Activated CD8-positive, alpha-beta T cell treated with anti-CD3 and anti-CD28 coated beads for 36 hours (primary cell): ENCODE results near the gene RAB12. TPM values are rescaled to one million over a fixed set of nuclear protein-coding genes. Genes with fewer than 3 reads are reported as not detected.

Source experiments
- ATAC-seq: fragments of 200-7000 bp; cut with Tn5 transposase; one replicate; pipeline ENCODE4 v1.10.0; 2021; ENCODE audit warnings: mild to moderate bottlenecking, moderate library complexity
- CTCF ChIA-PET: fragments of 350-600 bp; sonication (Branson Sonifier 250); formaldehyde crosslinking; loops from one replicate; lab custom pipeline; 2021; ENCODE audit warnings: antibody characterized with exemption; lab: Charles Lee
- POLR2A ChIA-PET: fragments of 350-600 bp; sonication (Branson Sonifier 250); formaldehyde crosslinking; loops from one replicate; lab custom pipeline; 2021; ENCODE audit warnings: antibody characterized with exemption; lab: Charles Lee
- DNase-seq: peaks from one replicate; pipeline ENCODE4 v3.0.0-alpha.2; 2020
- H3K27ac Mint-ChIP-seq: one replicate; pipeline ENCODE4 v1.8.0; 2021; ENCODE audit warnings: mild to moderate bottlenecking, mixed read lengths
- H3K27me3 Mint-ChIP-seq: one replicate; pipeline ENCODE4 v1.8.0; 2021; ENCODE audit warnings: mixed read lengths
- H3K36me3 Mint-ChIP-seq: one replicate; pipeline ENCODE4 v1.8.0; 2021; ENCODE audit warnings: low read depth, mixed read lengths
- H3K4me1 Mint-ChIP-seq: one replicate; pipeline ENCODE4 v1.8.0; 2021; ENCODE audit warnings: low read depth, mixed read lengths
- H3K4me3 Mint-ChIP-seq: one replicate; pipeline ENCODE4 v1.8.0; 2021; ENCODE audit warnings: mild to moderate bottlenecking, moderate library complexity, mixed read lengths
- H3K9me3 Mint-ChIP-seq: one replicate; pipeline ENCODE4 v1.8.0; 2021; ENCODE audit warnings: mixed read lengths
- intact Hi-C: fragments of 100-400 bp; cut with micrococcal nuclease; formaldehyde crosslinking; loops from one replicate; pipeline ENCODE4 v1.10.0; 2022
- total RNA-seq, 2 experiments: library from RNA; stranded (reverse); gene quantifications; one replicate each; pipeline ENCODE4 v1.2.3, GENCODE V29; 2021
- TF ChIP-seq, protein P1 (sequence below): fragments of 200-600 bp; IDR thresholded peaks from one replicate; pipeline ENCODE4 v1.8.0; 2022; ENCODE audit warnings: antibody characterized with exemption, mild to moderate bottlenecking

Gene RAB12
- total RNA-seq, 2 experiments from 2014 or later = 11.9 to 13.7 TPM

DNA sequence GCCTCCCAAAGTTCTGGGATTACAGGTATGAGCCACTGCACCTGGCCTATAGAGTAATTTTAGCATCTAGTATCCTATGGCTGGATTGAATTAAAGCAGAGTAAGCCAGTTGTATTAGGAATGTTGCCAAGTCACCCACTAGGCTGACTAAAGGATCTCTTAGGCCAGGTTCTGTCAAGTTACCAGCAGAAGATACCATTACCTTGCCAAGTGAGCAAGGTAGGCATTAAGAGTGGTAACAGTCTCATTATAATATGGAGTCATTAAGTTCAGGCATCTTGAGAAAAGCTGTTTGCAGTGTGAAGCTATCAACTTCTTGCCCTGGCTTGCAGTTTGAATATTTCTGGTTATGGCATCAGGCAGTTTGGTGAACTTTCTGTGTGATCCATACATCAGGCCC lies 59.1 kb downstream of the RAB12 start:
- TF ChIP-seq, protein P1, sequence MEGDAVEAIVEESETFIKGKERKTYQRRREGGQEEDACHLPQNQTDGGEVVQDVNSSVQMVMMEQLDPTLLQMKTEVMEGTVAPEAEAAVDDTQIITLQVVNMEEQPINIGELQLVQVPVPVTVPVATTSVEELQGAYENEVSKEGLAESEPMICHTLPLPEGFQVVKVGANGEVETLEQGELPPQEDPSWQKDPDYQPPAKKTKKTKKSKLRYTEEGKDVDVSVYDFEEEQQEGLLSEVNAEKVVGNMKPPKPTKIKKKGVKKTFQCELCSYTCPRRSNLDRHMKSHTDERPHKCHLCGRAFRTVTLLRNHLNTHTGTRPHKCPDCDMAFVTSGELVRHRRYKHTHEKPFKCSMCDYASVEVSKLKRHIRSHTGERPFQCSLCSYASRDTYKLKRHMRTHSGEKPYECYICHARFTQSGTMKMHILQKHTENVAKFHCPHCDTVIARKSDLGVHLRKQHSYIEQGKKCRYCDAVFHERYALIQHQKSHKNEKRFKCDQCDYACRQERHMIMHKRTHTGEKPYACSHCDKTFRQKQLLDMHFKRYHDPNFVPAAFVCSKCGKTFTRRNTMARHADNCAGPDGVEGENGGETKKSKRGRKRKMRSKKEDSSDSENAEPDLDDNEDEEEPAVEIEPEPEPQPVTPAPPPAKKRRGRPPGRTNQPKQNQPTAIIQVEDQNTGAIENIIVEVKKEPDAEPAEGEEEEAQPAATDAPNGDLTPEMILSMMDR = no peak
- no peaks in the 10 kb centered on the region for H3K9me3 Mint-ChIP-seq
- no peak overlapping the region for H3K4me3 Mint-ChIP-seq
- H3K36me3 Mint-ChIP-seq = no peaks in the 10 kb centered on the region
- peaks cover 4% of the 10 kb centered on the region for H3K4me1 Mint-ChIP-seq
- H3K27me3 Mint-ChIP-seq = no peaks in the 10 kb centered on the region
- ChIA-PET CTCF (no interaction called here), POLR2A (no interaction called here)
- DNase-seq (no peak), ATAC-seq (no peak)
- no peak overlapping the region for H3K27ac Mint-ChIP-seq
- intact Hi-C loops = no loop called here

DNA sequence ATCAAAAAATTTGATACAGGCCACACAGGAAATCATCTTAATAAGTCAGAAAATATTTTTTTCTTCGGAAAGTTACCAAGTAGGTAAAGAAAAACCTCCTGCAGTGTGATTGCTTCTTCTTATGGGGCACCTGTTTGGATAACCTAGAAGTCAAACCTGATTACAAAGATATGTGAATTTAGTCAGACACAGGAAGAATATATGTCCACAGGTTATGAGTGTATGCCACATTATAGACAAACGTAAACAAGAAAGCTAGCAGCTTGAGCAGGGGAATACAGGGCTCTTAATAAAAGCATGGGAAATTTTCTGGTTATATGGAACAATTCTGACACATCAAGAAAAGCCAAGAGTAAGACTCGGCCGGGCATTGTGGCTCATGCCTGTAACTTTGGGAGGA lies 60.3 kb downstream of the RAB12 start:
- DNase-seq (no peak), ATAC-seq (no peak)
- intact Hi-C loops = no loop called here
- ChIA-PET POLR2A (no interaction called here), CTCF (interaction anchor here (0.7 to 1.4 kb wide), 2 partner anchors 26 to 318 kb away, joined by 3 read pairs; no protein-coding TSS in a partner anchor)
- Mint-ChIP-seq H3K9me3 (no peaks in the 10 kb centered on the region), H3K27ac (no peak overlapping the region), H3K4me1 (peaks cover 4% of the 10 kb centered on the region), H3K27me3 (no peaks in the 10 kb centered on the region), H3K36me3 (no peaks in the 10 kb centered on the region), H3K4me3 (no peak overlapping the region)
- TF ChIP-seq, protein P1 = no peak

DNA sequence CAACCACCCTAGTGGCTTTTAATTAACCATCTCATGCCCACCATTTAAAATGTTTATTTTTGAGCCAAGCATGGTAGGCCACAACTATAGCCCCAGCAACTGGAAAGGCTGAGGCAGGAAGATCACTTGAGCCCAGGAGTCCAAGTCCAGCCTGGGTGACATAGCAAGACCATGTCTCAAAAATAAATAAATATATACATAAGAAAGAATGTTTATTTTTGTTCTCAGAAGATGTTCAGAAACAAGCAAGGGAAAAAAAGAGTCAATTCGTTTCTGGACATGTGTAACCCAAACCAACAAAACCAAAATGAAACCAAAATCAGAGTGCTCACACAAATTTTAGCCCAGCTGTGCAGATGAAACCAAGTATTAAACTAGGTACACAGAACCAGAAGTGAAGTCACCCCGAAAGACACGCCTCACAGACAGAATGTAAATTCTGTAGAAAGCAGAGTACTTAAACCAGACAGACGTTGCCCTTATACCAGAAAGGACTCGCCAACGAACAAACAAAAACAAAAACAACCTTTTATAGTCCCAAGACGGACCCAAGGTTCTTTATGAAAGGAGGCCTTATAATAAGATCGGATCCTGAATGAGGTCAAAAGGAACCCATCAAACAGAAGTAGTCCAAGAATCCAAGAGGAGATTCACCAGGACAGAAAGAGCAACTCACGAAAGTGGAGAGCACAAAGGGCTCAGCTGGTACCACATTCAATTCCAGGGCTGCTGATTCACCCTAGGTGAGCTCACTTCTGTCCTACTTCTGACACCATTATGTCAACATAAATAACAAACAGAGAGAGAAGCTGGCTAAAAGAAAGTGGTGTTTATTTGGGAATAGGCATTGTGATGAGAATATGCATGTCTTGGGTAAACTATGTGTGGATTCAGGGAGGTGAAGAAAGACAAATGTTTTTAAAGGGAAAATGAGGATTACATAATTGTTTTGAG lies 64.3 kb downstream of the RAB12 start:
- TF ChIP-seq, protein P1 = no peak
- H3K4me1 Mint-ChIP-seq = no peaks in the 10 kb centered on the region
- H3K4me3 Mint-ChIP-seq = no peak overlapping the region
- ChIA-PET CTCF (interaction anchor here (1.3 to 2.7 kb wide), 3 partner anchors 18 to 314 kb away, joined by 4 to 14 read pairs (median 6); no protein-coding TSS in a partner anchor), POLR2A (no interaction called here)
- no peaks in the 10 kb centered on the region for H3K27me3 Mint-ChIP-seq
- ATAC-seq = no peak
- DNase-seq = no peak
- no peaks in the 10 kb centered on the region for H3K9me3 Mint-ChIP-seq
- intact Hi-C loops = no loop called here
- no peak overlapping the region for H3K27ac Mint-ChIP-seq
- no peaks in the 10 kb centered on the region for H3K36me3 Mint-ChIP-seq

DNA sequence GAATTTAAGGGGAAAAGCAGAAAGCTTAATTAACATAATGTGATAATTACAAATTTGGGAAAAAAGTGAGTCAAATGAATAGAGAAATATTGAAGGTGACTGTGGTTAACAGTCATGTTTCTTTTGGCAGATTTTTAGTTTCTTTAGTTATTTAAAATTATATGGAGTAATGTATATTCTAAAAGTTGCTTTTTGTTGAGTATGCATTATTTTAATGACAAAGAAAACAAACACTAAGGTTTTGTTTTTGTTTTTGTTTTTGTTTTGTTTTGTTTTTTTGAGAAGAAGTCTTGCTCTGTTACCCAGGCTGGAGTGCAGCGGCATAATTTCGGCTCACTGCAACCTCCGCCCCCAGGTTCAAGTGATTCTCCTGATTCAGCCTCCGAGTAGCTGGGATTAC lies 65.8 kb downstream of the RAB12 start:
- Mint-ChIP-seq H3K4me1 (no peaks in the 10 kb centered on the region), H3K27me3 (no peaks in the 10 kb centered on the region), H3K27ac (no peak overlapping the region), H3K4me3 (no peak overlapping the region), H3K36me3 (no peaks in the 10 kb centered on the region), H3K9me3 (no peaks in the 10 kb centered on the region)
- TF ChIP-seq, protein P1 = no peak
- ATAC-seq = no peak
- ChIA-PET POLR2A (no interaction called here), CTCF (no interaction called here)
- no peak for DNase-seq
- intact Hi-C loops = no loop called here

DNA sequence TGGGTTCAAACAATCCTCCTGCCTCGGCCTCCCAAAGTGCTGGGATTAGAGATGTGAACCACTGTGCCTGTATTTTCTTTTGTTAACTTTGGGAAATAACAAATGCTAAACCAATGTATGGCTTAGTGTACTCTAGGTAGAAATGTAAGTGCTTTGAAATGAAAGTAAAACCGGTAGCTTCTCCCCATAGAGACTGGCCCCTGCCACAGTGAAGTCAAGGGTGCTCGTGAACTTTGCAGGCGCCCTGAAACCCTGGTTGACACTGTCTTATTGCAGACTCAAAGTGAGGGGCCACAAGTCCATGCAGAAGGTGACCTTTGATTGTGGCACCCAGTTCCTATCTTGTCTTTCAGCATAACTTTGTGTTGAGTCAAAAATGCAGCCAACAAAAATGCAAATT lies 72.0 kb downstream of the RAB12 start:
- DNase-seq (no peak), ATAC-seq (no peak)
- Mint-ChIP-seq H3K4me3 (no peak overlapping the region), H3K27me3 (no peaks in the 10 kb centered on the region), H3K36me3 (no peaks in the 10 kb centered on the region), H3K27ac (no peak overlapping the region), H3K4me1 (no peaks in the 10 kb centered on the region), H3K9me3 (no peaks in the 10 kb centered on the region)
- TF ChIP-seq, protein P1 = no peak
- CTCF ChIA-PET = interaction anchor here (1.4 kb wide), 1 partner anchor 16 kb away, joined by 4 read pairs; no protein-coding TSS in a partner anchor
- intact Hi-C loops = no loop called here
- POLR2A ChIA-PET = interaction anchor here (1.4 kb wide), 1 partner anchor 13 kb away, joined by 3 read pairs; no protein-coding TSS in a partner anchor
